ENCODE data around the gene SEMA3B. TPM values are rescaled to one million over a fixed set of nuclear protein-coding genes. Genes with fewer than 3 reads are reported as not detected.

The SEMA3B gene
- total RNA-seq, 2 experiments from 2014 or later, result 1.9 to 2.0 TPM

DNA sequence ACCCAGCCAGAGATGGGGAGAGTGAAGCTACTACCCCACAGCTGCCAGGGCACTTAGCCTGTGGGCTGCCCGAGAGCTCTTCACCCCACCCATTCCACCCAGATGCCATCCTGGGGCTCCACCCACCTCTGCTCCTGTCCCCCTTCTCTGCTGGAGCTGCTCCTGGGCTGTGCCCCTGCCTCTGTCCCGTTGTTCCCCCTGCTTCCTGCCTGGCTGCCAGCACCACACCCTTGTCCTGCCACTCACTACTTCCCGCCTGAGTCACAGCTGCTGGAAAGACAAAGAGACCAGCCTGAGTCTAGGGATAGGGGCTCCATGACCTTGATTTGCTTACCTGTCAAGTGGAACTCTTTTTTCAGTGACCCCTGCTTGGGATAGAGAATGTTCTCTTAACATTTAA is 20.6 kb upstream of the SEMA3B start:
- ATAC-seq (ENCODE audit: poor library complexity), result no peak
- H3K27ac Mint-ChIP-seq, result peak overlapping the region; percentile 77
- Histone ChIP-seq H3K4me1 (ENCODE audit: insufficient read depth, low read length) (peaks cover 96% of the 10 kb centered on the region), H3K9me3 (ENCODE audit: control insufficient read depth in 1 of 2, insufficient read depth in 1 of 2, low read length in 2 of 2) (no peaks in the 10 kb centered on the region), H3K27ac (ENCODE audit: low read depth in 1 of 2, low read length in 2 of 2) (peak overlapping the region; percentile 51 to 57), H3K36me3 (ENCODE audit: insufficient read depth, low read length) (peaks cover 74% of the 10 kb centered on the region), H3K27me3 (ENCODE audit: control insufficient read depth in 1 of 2, insufficient read depth in 2 of 2, low read length in 2 of 2) (no peaks in the 10 kb centered on the region), H3K4me3 (ENCODE audit: low read length) (no peak overlapping the region)
- peaks cover 45% of the 10 kb centered on the region for H3K36me3 Mint-ChIP-seq (ENCODE audit: low read depth)
- ChIA-PET POLR2A (interaction anchor here (1.0 to 7.4 kb wide), 3 partner anchors 11 to 21 kb away, joined by 4 to 55 read pairs (median 4); partner anchors contain the start of gene GNAI2), CTCF (interaction anchor here (3.2 kb wide), 1 partner anchor 22 kb away, joined by 12 read pairs; no protein-coding TSS in a partner anchor)
- no peaks in the 10 kb centered on the region for H3K9me3 Mint-ChIP-seq
- peak overlapping the region; percentile 45 for H3K4me3 Mint-ChIP-seq
- no peaks in the 10 kb centered on the region for H3K27me3 Mint-ChIP-seq
- H3K4me1 Mint-ChIP-seq (ENCODE audit: low read depth), result peaks cover 62% of the 10 kb centered on the region
- TF ChIP-seq, protein P1, sequence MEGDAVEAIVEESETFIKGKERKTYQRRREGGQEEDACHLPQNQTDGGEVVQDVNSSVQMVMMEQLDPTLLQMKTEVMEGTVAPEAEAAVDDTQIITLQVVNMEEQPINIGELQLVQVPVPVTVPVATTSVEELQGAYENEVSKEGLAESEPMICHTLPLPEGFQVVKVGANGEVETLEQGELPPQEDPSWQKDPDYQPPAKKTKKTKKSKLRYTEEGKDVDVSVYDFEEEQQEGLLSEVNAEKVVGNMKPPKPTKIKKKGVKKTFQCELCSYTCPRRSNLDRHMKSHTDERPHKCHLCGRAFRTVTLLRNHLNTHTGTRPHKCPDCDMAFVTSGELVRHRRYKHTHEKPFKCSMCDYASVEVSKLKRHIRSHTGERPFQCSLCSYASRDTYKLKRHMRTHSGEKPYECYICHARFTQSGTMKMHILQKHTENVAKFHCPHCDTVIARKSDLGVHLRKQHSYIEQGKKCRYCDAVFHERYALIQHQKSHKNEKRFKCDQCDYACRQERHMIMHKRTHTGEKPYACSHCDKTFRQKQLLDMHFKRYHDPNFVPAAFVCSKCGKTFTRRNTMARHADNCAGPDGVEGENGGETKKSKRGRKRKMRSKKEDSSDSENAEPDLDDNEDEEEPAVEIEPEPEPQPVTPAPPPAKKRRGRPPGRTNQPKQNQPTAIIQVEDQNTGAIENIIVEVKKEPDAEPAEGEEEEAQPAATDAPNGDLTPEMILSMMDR (IDR thresholded peaks at IDR 0.05), result no peak
- intact Hi-C loops (cut with DNase I, micrococcal nuclease), result no loop called here
- DNase-seq, result no peak

DNA sequence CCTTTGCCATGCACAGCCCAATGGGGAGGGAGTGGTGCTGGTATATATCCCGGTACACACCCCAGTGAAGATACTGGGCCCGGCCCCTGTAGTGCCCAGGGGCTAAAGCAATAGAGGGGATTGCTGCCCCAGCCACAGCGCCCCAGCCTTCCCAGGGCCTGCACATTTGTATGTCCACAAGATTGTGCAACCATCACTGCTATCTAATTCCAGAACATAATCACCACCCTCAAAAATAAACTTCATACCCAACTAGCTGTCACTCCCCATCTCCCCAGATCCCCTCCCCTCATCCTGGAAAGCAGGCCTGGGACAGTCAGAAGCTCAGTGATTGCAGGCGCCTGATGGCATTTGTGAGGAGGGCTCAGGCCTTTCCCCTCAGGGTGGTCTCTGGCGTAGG is 19.5 kb upstream of the SEMA3B start:
- no peaks in the 10 kb centered on the region for H3K27me3 Mint-ChIP-seq
- H3K9me3 Mint-ChIP-seq, result no peaks in the 10 kb centered on the region
- H3K27ac Mint-ChIP-seq, result peak overlapping the region; percentile 37
- intact Hi-C loops (cut with DNase I, micrococcal nuclease), result no loop called here
- peaks cover 58% of the 10 kb centered on the region for H3K4me1 Mint-ChIP-seq (ENCODE audit: low read depth)
- H3K27ac ChIP-seq (ENCODE audit: low read depth in 1 of 2, low read length in 2 of 2), result peak overlapping the region; percentile 21 to 28
- H3K4me3 ChIP-seq (ENCODE audit: low read length), result no peak overlapping the region
- DNase-seq, result no peak
- H3K4me3 Mint-ChIP-seq, result no peak overlapping the region
- H3K27me3 ChIP-seq (ENCODE audit: control insufficient read depth in 1 of 2, insufficient read depth in 2 of 2, low read length in 2 of 2), result no peaks in the 10 kb centered on the region
- no peak for ATAC-seq (ENCODE audit: poor library complexity)
- ChIA-PET POLR2A (interaction anchor here (1.9 kb wide), 1 partner anchor 10 kb away, joined by 4 read pairs; no protein-coding TSS in a partner anchor), CTCF (interaction anchor here (1.5 to 3.2 kb wide), 2 partner anchors 23 to 55 kb away, joined by 4 to 12 read pairs; no protein-coding TSS in a partner anchor)
- H3K36me3 ChIP-seq (ENCODE audit: insufficient read depth, low read length), result peaks cover 75% of the 10 kb centered on the region
- peaks cover 94% of the 10 kb centered on the region for H3K4me1 ChIP-seq (ENCODE audit: insufficient read depth, low read length)
- H3K9me3 ChIP-seq (ENCODE audit: control insufficient read depth in 1 of 2, insufficient read depth in 1 of 2, low read length in 2 of 2), result no peaks in the 10 kb centered on the region
- TF ChIP-seq, protein P1 (IDR thresholded peaks at IDR 0.05), result no peak
- H3K36me3 Mint-ChIP-seq (ENCODE audit: low read depth), result peaks cover 47% of the 10 kb centered on the region

DNA sequence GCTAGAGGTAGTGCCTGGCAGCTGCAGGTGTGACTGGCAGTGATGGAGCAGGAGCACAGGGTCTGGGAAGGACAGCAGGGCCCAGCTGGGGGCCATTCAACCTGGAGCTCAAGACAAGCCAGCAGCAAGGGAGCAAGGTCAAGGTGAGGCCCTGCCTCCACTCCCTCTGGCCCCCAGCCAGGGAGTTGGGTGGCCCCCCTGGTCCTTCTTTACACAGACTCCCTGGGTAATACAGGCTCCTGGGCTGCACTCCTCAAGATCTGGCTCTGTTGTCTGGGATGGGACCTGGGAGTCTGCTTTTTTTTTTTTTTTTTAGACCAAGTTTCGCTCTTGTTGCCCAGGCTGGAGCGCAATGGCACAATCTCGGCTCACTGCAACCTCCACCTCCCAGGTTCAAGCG is 18.4 kb upstream of the SEMA3B start:
- no peaks in the 10 kb centered on the region for H3K27me3 Mint-ChIP-seq
- ATAC-seq (ENCODE audit: poor library complexity) (no peak), DNase-seq (no peak)
- H3K36me3 Mint-ChIP-seq (ENCODE audit: low read depth), result peaks cover 56% of the 10 kb centered on the region
- no peaks in the 10 kb centered on the region for H3K9me3 ChIP-seq (ENCODE audit: control insufficient read depth in 1 of 2, insufficient read depth in 1 of 2, low read length in 2 of 2)
- H3K27ac ChIP-seq (ENCODE audit: low read depth in 1 of 2, low read length in 2 of 2), result peak overlapping the region in 1 of 2 donors; percentile 5
- CTCF ChIA-PET, result interaction anchor here (1.5 to 3.2 kb wide), 2 partner anchors 24 to 56 kb away, joined by 4 to 12 read pairs; no protein-coding TSS in a partner anchor
- intact Hi-C loops (cut with DNase I, micrococcal nuclease), result no loop called here
- H3K4me1 Mint-ChIP-seq (ENCODE audit: low read depth), result peaks cover 50% of the 10 kb centered on the region
- no peaks in the 10 kb centered on the region for H3K27me3 ChIP-seq (ENCODE audit: control insufficient read depth in 1 of 2, insufficient read depth in 2 of 2, low read length in 2 of 2)
- peaks cover 80% of the 10 kb centered on the region for H3K36me3 ChIP-seq (ENCODE audit: insufficient read depth, low read length)
- POLR2A ChIA-PET, result no interaction called here
- H3K9me3 Mint-ChIP-seq, result no peaks in the 10 kb centered on the region
- H3K27ac Mint-ChIP-seq, result peak overlapping the region; percentile 37
- peaks cover 89% of the 10 kb centered on the region for H3K4me1 ChIP-seq (ENCODE audit: insufficient read depth, low read length)
- no peak overlapping the region for H3K4me3 ChIP-seq (ENCODE audit: low read length)
- TF ChIP-seq, protein P1 (IDR thresholded peaks at IDR 0.05), result no peak
- H3K4me3 Mint-ChIP-seq, result peak overlapping the region; percentile 0
